Hepatocyte (in vitro differentiated cells): ENCODE measurements around the gene PRDM16. TPM values are rescaled to one million over a fixed set of nuclear protein-coding genes. Genes with fewer than 3 reads are reported as not detected.

Experiments
- DNase-seq: peaks from one replicate; pipeline ENCODE4 v3.0.0-alpha.2; 2016; ENCODE audit warnings: low spot score
- H2AFZ ChIP-seq: fragments of 200-600 bp; sonication (generic); 2 replicates; pipeline ENCODE4 v1.6.0; 2016; ENCODE audit warnings: antibody characterized with exemption, mild to moderate bottlenecking
- H3K27ac ChIP-seq: fragments of 200-600 bp; sonication (generic); 2 replicates; pipeline ENCODE4 v1.5.1; 2016; ENCODE audit warnings: mild to moderate bottlenecking
- H3K27me3 ChIP-seq: fragments of 200-600 bp; sonication (generic); 2 replicates; pipeline ENCODE4 v1.6.1; 2016
- H3K36me3 ChIP-seq: fragments of 200-600 bp; sonication (generic); replicated peaks from 2 replicates; pipeline ENCODE4 v1.5.1; 2016; ENCODE audit warnings: low read depth; ENCODE audit not compliant: insufficient read depth
- H3K4me1 ChIP-seq: fragments of 200-600 bp; sonication (generic); 2 replicates; pipeline ENCODE4 v1.5.1; 2016; ENCODE audit warnings: mild to moderate bottlenecking, moderate library complexity; ENCODE audit not compliant: insufficient read depth
- H3K4me2 ChIP-seq: fragments of 200-600 bp; sonication (generic); 2 replicates; pipeline ENCODE4 v1.6.0; 2016
- H3K4me3 ChIP-seq: fragments of 200-600 bp; sonication (generic); 2 replicates; pipeline ENCODE4 v1.5.1; 2016; ENCODE audit warnings: mild to moderate bottlenecking
- H3K79me2 ChIP-seq: fragments of 200-600 bp; sonication (generic); 2 replicates; pipeline ENCODE4 v1.6.0; 2017; ENCODE audit warnings: mild to moderate bottlenecking
- H3K9me2 ChIP-seq: fragments of 200-600 bp; sonication (generic); replicated peaks from 2 replicates; pipeline ENCODE4 v1.6.0; 2017; ENCODE audit warnings: mild to moderate bottlenecking; ENCODE audit not compliant: insufficient read depth
- H3K9me3 ChIP-seq: fragments of 200-600 bp; sonication (generic); 2 replicates; pipeline ENCODE4 v1.5.1; 2016; ENCODE audit warnings: low read depth, mild to moderate bottlenecking
- H4K20me1 ChIP-seq: fragments of 200-600 bp; sonication (generic); 2 replicates; pipeline ENCODE4 v1.6.0; 2016; ENCODE audit warnings: mild to moderate bottlenecking; ENCODE audit not compliant: insufficient read depth, poor library complexity, severe bottlenecking
- CTCF ChIP-seq: fragments of 200-600 bp; sonication (generic); IDR thresholded peaks from 2 replicates; pipeline ENCODE4 v1.5.1; 2016; ENCODE audit warnings: antibody characterized with exemption, mild to moderate bottlenecking; ENCODE audit not compliant: poor library complexity
- EZH2 ChIP-seq: fragments of 200-600 bp; sonication (generic); IDR thresholded peaks from 2 replicates; pipeline ENCODE4 v1.6.1; 2016; ENCODE audit warnings: antibody characterized with exemption, mild to moderate bottlenecking, borderline replicate concordance
- EZH2phosphoT487 ChIP-seq: fragments of 200-600 bp; sonication (generic); IDR thresholded peaks from one replicate; pipeline ENCODE4 v1.6.1; 2018; ENCODE audit warnings: antibody characterized with exemption, mild to moderate bottlenecking, low read depth, moderate library complexity; ENCODE audit not compliant: unreplicated experiment, severe bottlenecking
- WGBS: methylation state at CpG from one replicate; pipeline ENCODE4 v1.1.6; 2016; ENCODE audit warnings: low lambda C conversion rate; ENCODE audit errors: missing lambda C conversion rate; 5-methylcytosine and 5-hydroxymethylcytosine counted together
- polyA plus RNA-seq: library from polyadenylated mRNA; unstranded; fragments of >200 nt; fragmentation: Nextera tagmentation; extraction: Ambion mirVana; gene quantifications from 2 replicates; pipeline ENCODE4 v1.2.1, GENCODE V29; 2016
- total RNA-seq: library from RNA; depleted of rRNA; stranded (reverse); fragments of >200 nt; gene quantifications from 2 replicates; pipeline ENCODE4 v1.2.3, GENCODE V29; 2014

Gene PRDM16
- total and polyA plus RNA-seq, 2 experiments from 2014 or later: 8.1 to 9.9 TPM

- H3K36me3 ChIP-seq: no peaks in the 10 kb centered on the region
- H3K79me2 ChIP-seq: no peaks in the 10 kb centered on the region
- H3K27me3 ChIP-seq: peaks cover 77% of the 10 kb centered on the region
- H3K9me3 ChIP-seq: no peaks in the 10 kb centered on the region
- peaks cover 13% of the 10 kb centered on the region for H3K4me1 ChIP-seq
- no peak for TF ChIP-seq EZH2
- no peak for TF ChIP-seq CTCF
- TF ChIP-seq EZH2phosphoT487: no peak
- H3K4me2 ChIP-seq: no peak overlapping the region
- no peak overlapping the region for H3K4me3 ChIP-seq
- H2AFZ ChIP-seq: no peak overlapping the region
- no peak for DNase-seq
- no peaks in the 10 kb centered on the region for H4K20me1 ChIP-seq
- 58% methylated on average over 5 of the region's 5 CpGs for WGBS
- no peak overlapping the region for H3K27ac ChIP-seq
- no peaks in the 10 kb centered on the region for H3K9me2 ChIP-seq
Observed at GRCh38 chr1:3061566-3061965, 7.4 kb upstream of the PRDM16 start.

- Histone ChIP-seq H3K4me1 (peaks cover 13% of the 10 kb centered on the region), H4K20me1 (no peaks in the 10 kb centered on the region), H3K9me2 (no peaks in the 10 kb centered on the region), H2AFZ (no peak overlapping the region), H3K4me2 (no peak overlapping the region), H3K27ac (no peak overlapping the region), H3K27me3 (peaks cover 79% of the 10 kb centered on the region), H3K9me3 (no peaks in the 10 kb centered on the region), H3K4me3 (no peak overlapping the region), H3K79me2 (no peaks in the 10 kb centered on the region), H3K36me3 (no peaks in the 10 kb centered on the region)
- WGBS: 45% methylated on average over 21 of the region's 21 CpGs
- TF ChIP-seq EZH2 (peak; percentile 63), EZH2phosphoT487 (no peak), CTCF (no peak)
- DNase-seq: no peak
Observed at GRCh38 chr1:3061981-3062615, 6.9 kb upstream of the PRDM16 start.

GRCh38 chr1:3062616-3063378 lies 6.2 kb upstream of the PRDM16 start:
- no peaks in the 10 kb centered on the region for H3K9me2 ChIP-seq
- H2AFZ ChIP-seq: no peak overlapping the region
- TF ChIP-seq CTCF (no peak), EZH2 (peak; percentile 21), EZH2phosphoT487 (no peak)
- no peaks in the 10 kb centered on the region for H3K36me3 ChIP-seq
- peaks cover 83% of the 10 kb centered on the region for H3K27me3 ChIP-seq
- 11% methylated on average over 34 of the region's 50 CpGs for WGBS
- H3K79me2 ChIP-seq: no peaks in the 10 kb centered on the region
- peaks cover 14% of the 10 kb centered on the region for H3K4me1 ChIP-seq
- peak overlapping the region; percentile 83 for H3K4me2 ChIP-seq
- no peak overlapping the region for H3K4me3 ChIP-seq
- H3K27ac ChIP-seq: no peak overlapping the region
- no peaks in the 10 kb centered on the region for H3K9me3 ChIP-seq
- H4K20me1 ChIP-seq: no peaks in the 10 kb centered on the region
- no peak for DNase-seq
